ENCODE data around the gene FNBP1.

- TF ChIP-seq CTCF (IDR thresholded peaks at IDR 0.05; ENCODE audit: low read depth, low read length, poor library complexity, severe bottlenecking) (no peak), EZH2phosphoT487 (IDR thresholded peaks at IDR 0.05; ENCODE audit: borderline replicate concordance, low read length) (no peak)
These were observed 8.4 kb downstream of the FNBP1 start for GRCh38 chr9:130034570-130034969.

Measured in DOHH2 (cell line).